GM18907 (cell line): ENCODE results near the gene CDH22.

Source experiments
- ATAC-seq: cut with Tn5 transposase; IDR thresholded peaks from one replicate; pipeline ENCODE4 v1.9.1; 2021; ENCODE audit warnings: mild to moderate bottlenecking, moderate library complexity; ENCODE audit not compliant: unreplicated experiment

CDH22 gene

GRCh38 chr20:46303176-46303956 lies 4.9 kb downstream of the CDH22 start:
- no peak for ATAC-seq

DNA sequence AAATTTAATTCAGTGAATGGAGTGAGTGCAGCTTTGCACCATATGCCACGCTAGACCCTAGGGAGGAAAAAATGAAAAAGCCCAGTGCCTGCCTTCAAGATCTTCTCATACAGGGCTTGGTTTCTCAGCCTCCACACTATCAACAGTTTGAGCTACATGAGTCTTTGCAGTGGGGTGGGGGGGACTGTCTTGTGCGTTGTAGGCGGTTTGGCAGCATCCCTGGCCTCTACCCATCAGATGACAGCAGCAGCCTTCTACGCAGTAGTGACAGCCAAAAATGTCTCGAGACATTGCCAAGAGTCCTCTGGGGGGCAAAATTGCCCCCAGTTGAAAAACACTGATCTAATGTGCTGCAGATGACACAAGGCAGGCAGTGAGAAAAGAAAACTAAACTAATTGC lies 6.2 kb downstream of the CDH22 start:
- no peak for ATAC-seq

DNA sequence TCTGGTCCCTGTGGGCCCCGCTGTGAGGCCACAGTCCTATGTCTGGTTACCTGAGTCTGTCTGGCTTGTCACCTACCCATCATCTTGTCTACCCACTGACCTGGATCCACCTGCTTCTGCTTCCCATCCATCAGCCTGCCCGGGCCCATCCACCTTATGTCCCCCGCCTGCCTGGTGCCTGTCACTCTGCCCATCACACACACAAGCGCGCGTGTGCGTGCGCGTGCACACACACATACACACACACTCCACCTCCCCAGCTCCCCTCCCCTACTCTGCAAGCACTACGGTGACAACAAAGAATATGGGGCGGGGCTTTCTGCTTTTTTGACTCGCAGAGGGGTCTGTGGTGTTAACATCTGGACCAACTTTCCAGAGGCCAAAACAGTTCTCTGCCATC lies 8.0 kb downstream of the CDH22 start:
- no peak for ATAC-seq

GRCh38 chr20:46299078-46299477 lies 9.2 kb downstream of the CDH22 start:
- ATAC-seq: no peak

DNA sequence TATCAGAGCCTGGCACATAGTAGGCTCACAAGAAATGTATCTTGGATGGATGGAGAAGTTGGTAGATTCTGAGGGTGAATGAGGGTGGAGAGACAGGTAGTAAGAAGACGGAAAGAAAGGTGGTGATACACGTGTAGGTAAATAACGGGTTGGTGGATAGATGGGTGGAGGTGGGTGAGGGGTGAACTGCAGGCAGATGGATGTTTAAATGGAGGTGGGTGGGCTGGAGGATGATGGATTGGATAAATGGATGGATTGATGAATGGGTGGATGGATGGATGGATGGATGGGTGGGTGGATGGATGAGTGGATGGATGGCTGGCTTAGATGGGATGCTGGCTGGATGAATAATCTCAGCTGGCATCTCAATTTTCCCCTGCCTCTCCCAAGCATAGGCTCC lies 9.9 kb downstream of the CDH22 start:
- ATAC-seq: no peak

DNA sequence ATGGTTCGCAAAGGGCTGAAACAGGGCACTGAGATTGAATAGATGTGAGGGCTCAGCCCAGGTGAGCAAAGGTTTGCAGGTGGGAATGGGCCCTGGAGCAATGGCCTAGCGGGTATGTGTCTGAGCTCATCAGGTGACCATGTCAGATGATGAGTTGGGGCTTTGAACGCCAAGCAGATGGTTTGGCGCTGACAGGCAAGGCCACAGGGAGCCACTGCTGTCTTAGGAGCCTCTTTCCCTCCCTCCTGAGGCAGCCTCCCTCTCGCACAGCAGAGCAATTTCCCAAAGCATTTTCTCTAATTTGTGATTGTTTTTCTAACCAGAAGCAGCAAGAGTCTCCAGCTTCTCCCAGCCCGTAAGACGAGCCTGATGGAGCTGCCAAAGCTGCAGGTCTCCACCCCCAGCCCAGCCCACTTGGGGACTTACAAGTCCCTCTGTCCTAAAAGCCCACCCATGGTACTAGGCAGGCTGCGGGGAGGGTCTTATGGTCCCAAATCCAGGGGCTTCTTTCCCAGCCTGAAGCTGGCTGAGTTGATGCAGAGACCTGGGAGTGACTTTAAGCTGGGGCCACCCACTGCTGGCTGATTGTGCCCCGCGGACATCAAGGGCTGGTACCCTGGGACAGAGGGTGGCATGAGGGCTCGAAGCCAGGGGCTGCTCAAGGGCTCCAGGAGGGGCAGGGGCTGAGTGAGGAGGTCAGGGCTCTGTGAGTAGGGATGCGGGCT lies 11.6 kb downstream of the CDH22 start:
- no peak for ATAC-seq

DNA sequence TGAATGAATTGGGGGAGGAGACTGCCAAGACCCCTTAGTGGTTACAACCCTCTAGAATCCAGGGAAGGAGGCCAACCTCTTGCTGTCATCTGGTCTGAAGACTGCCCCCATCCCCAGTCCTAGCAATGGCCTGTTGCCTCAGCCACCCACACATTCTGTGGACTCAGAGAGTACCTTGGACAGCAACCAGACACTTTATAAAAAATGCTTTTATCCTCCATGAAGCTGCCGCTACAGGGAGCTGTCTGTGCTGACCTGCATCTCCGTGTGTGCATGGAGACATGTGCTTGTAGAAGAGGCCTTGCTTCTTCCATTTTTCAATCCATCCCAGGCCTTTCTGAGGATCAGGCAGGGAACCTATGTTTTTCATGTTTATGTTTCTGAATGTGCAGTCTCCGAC lies 15.2 kb downstream of the CDH22 start:
- ATAC-seq: no peak

GRCh38 chr20:46291401-46291800 lies 16.9 kb downstream of the CDH22 start:
- ATAC-seq: no peak

- no peak for ATAC-seq
These were observed 18.9 kb downstream of the CDH22 start for GRCh38 chr20:46289432-46289831.

- ATAC-seq: no peak
These were observed 21.3 kb downstream of the CDH22 start for GRCh38 chr20:46286977-46287376.

DNA sequence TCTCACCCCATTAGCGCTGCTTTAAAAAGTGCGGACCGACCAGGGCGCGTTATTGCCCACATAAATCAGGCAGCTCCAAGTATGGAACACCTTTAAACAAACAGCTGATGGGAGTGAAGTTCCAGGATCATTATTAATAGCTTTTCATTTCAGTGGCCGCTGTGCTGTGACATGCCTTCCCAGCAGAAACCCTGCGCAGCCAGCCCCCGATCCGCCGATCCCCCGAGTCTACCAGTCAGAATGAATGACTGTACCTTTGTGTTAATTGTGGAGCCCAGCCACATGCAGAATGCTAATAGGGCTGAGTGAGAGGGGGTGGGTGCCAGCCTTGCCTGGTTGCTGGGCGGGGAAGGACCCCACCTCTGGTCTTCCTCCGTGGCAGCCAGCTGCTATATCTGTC lies 21.9 kb downstream of the CDH22 start:
- no peak for ATAC-seq

DNA sequence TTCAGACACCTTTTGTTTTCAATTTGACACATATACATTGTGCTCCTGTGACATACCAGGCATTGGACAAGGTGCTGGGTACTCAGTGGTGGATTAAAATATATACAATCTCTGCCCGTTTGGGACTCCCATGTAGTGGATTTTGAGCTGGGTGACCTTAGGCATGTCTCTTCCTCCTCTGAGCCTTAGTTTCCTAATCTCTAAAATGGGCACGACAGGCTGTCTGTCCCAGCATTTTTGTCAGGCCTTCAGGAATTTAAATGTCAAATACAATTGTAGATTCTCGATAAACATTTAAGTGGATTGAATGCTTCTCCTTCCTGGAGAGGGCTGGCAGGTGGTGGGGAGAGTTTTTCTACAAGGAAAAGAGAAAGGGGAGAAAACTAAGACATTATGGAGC lies 22.6 kb downstream of the CDH22 start:
- no peak for ATAC-seq

- no peak for ATAC-seq
These were observed 23.2 kb downstream of the CDH22 start for GRCh38 chr20:46285072-46285471.

GRCh38 chr20:46284040-46284427 lies 24.3 kb downstream of the CDH22 start:
- no peak for ATAC-seq

GRCh38 chr20:46283426-46284039 lies 24.8 kb downstream of the CDH22 start:
- ATAC-seq: no peak

- no peak for ATAC-seq
These were observed 25.6 kb downstream of the CDH22 start for GRCh38 chr20:46282669-46283068.

DNA sequence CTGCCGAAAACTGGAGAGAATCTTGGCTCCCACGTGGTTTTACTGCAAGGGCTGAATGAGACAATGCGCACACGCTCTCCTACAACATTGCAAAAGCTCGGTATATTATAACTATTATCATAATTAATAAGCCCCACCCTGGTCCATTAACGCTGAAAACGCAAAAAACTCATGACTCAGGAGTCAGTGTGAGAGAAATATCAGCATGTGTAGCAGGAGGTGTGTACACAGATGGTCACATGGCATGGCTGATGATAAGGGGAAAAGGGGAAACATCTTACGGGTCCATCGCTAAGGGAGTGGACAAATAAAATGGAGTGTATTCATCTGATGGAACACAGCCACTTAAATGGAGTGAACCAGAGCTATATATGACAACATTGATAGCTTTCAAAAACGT lies 29.2 kb downstream of the CDH22 start:
- no peak for ATAC-seq

GRCh38 chr20:46277602-46278001 lies 30.7 kb downstream of the CDH22 start:
- no peak for ATAC-seq

GRCh38 chr20:46276531-46276930 lies 31.8 kb downstream of the CDH22 start:
- no peak for ATAC-seq

GRCh38 chr20:46275091-46275490 lies 33.2 kb downstream of the CDH22 start:
- ATAC-seq: no peak

GRCh38 chr20:46273717-46274116 lies 34.6 kb downstream of the CDH22 start:
- no peak for ATAC-seq

DNA sequence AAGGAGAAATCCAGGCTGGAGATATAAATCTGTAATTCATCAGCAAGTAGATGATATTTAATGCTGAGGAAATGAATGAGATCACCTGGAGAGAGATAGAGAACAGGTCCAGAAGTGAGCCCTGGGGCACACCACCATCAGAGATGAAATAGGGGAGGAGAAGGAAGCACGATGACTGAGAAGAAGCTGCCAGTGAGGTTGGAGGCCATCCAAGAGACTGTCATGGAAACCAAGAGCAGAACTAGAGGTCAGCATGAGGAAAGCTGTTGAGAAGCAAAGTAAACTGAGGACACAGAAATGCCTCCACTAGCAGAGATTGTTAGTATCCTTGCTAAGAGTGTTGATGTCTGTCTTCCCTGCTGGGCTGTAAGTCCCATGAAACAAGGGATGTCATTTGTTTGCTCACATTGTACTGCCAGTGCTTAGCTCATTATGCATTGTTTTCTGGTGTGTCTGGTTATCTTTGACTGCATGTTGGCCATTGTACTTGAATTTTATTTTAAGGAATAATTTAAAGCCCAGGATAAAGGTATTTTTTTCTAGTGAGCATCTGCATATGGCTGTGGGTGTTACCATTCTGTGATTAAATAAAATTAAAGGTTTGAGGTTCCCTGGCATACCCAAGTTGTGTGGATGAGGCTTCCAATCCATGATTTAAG lies 35.8 kb downstream of the CDH22 start:
- no peak for ATAC-seq
